SK-N-SH (cell line): Measurements from ENCODE around the gene GMPPA. TPM values are rescaled to one million over a fixed set of nuclear protein-coding genes. Genes with fewer than 3 reads are reported as not detected.

ENCODE experiments used
- CTCF ChIA-PET: fragments of 300-600, 350-600 bp; formaldehyde crosslinking; extraction: SDS; loops from one replicate; lab custom pipeline; 2021; lab: Yijun Ruan, JAX
- POLR2A ChIA-PET: fragments of 350-600 bp; sonication (Branson Sonifier 250); formaldehyde crosslinking; extraction: SDS; loops from one replicate; lab custom pipeline; 2020; ENCODE audit warnings: antibody characterized with exemption, inconsistent platforms; lab: Yijun Ruan, JAX
- DNase-seq: peaks from one replicate; pipeline ENCODE4 v3.0.0; 2012
- H2AFZ ChIP-seq: fragments of 200-600 bp; sonication (generic); 2 replicates; pipeline ENCODE4 v1.8.1; 2016; ENCODE audit warnings: antibody characterized with exemption, mild to moderate bottlenecking, low read depth
- H3F3A ChIP-seq: fragments of 200-600 bp; sonication (generic); replicated peaks from 2 replicates; pipeline ENCODE3; 2016; ENCODE audit warnings: antibody characterized with exemption, mild to moderate bottlenecking; ENCODE audit not compliant: insufficient read depth
- H3K27ac ChIP-seq, 2 experiments: fragments of 200-500 bp in 1 of 2; fragments of 200-600 bp in 1 of 2; sonication (Bioruptor generic) in 1 of 2; sonication (generic), shearing (Covaris generic) in 1 of 2; 2 replicates each; pipeline versions ENCODE4 v1.5.1 to v1.6.1; 2014 to 2016; ENCODE audit warnings: low read depth in 2 of 2, inconsistent platforms in 1 of 2, low read length in 1 of 2, mild to moderate bottlenecking in 1 of 2, mixed read lengths in 1 of 2
- H3K27me3 ChIP-seq: fragments of 200-600 bp; sonication (generic), shearing (Covaris generic); 2 replicates; pipeline ENCODE4 v1.6.1; 2016; ENCODE audit warnings: mixed run types; ENCODE audit not compliant: insufficient read depth
- H3K36me3 ChIP-seq, 2 experiments: fragments of 200-500 bp in 1 of 2; fragments of 200-600 bp in 1 of 2; sonication (Bioruptor generic) in 1 of 2; sonication (generic) in 1 of 2; replicated peaks in 1 of 2; 2 replicates each; pipeline versions ENCODE3 to v1.5.1; 2014 to 2016; ENCODE audit warnings: low read length in 1 of 2, mild to moderate bottlenecking in 1 of 2; ENCODE audit not compliant: insufficient read depth in 2 of 2, control insufficient read depth in 1 of 2
- H3K4me1 ChIP-seq, 2 experiments: fragments of 200-500 bp in 1 of 2; fragments of 200-600 bp in 1 of 2; sonication (Bioruptor generic) in 1 of 2; sonication (generic), shearing (Covaris generic) in 1 of 2; 2 replicates each; pipeline versions ENCODE4 v1.5.1 to v1.6.1; 2014 to 2016; ENCODE audit warnings: low read depth in 1 of 2, low read length in 1 of 2, mixed run types in 1 of 2; ENCODE audit not compliant: insufficient read depth in 2 of 2, control insufficient read depth in 1 of 2
- H3K4me2 ChIP-seq: fragments of 200-600 bp; sonication (generic), shearing (Covaris generic); 2 replicates; pipeline ENCODE4 v1.6.1; 2017; ENCODE audit warnings: mixed run types
- H3K4me3 ChIP-seq, 2 experiments: fragments of 200-500 bp in 1 of 2; fragments of 200-600 bp in 1 of 2; sonication (Bioruptor generic) in 1 of 2; sonication (generic), shearing (Covaris generic) in 1 of 2; 2 replicates each; pipeline versions ENCODE4 v1.5.1 to v1.8.1; 2014 to 2016; ENCODE audit warnings: low read depth in 2 of 2, inconsistent platforms in 1 of 2, low read length in 1 of 2, mild to moderate bottlenecking in 1 of 2, mixed read lengths in 1 of 2, moderate library complexity in 1 of 2
- H3K79me2 ChIP-seq: fragments of 200-600 bp; sonication (generic); 2 replicates; pipeline ENCODE4 v1.8.1; 2017; ENCODE audit warnings: mild to moderate bottlenecking; ENCODE audit not compliant: insufficient read depth
- H3K9ac ChIP-seq: fragments of 200-600 bp; sonication (generic); 2 replicates; pipeline ENCODE4 v1.6.1; 2017; ENCODE audit warnings: mixed run types
- H3K9me2 ChIP-seq: fragments of 200-600 bp; sonication (generic); 2 replicates; pipeline ENCODE4 v1.6.1; 2017; ENCODE audit warnings: mixed run types
- H3K9me3 ChIP-seq: fragments of 200-600 bp; sonication (generic); 2 replicates; pipeline ENCODE4 v1.6.1; 2017; ENCODE audit warnings: mixed run types, mild to moderate bottlenecking, moderate library complexity
- H4K20me1 ChIP-seq: fragments of 200-600 bp; sonication (generic); 2 replicates; pipeline ENCODE4 v1.6.1; 2017; ENCODE audit warnings: mild to moderate bottlenecking, mixed run types; ENCODE audit not compliant: insufficient read depth
- CHD2 ChIP-seq: fragments of 150-350 bp; IDR thresholded peaks from 2 replicates; pipeline ENCODE4 v1.6.1; 2018; ENCODE audit warnings: low read length; ENCODE audit not compliant: partially characterized antibody
- ELF1 ChIP-seq: IDR thresholded peaks from 2 replicates; pipeline ENCODE4 v1.4.0; 2012
- EP300 ChIP-seq, 2 experiments: IDR thresholded peaks; 2 replicates each; pipeline versions ENCODE4 v1.4.0 to v1.6.1; 2012; ENCODE audit warnings: borderline replicate concordance in 1 of 2, low read depth in 1 of 2, low read length in 1 of 2
- EZH2phosphoT487 ChIP-seq: fragments of 200-600 bp; sonication (generic); IDR thresholded peaks from 2 replicates; pipeline ENCODE4 v1.6.1; 2017; ENCODE audit warnings: low read depth, mixed run types, mild to moderate bottlenecking, antibody characterized with exemption, moderate library complexity, borderline replicate concordance
- FOSL2 ChIP-seq: IDR thresholded peaks from 2 replicates; pipeline ENCODE4 v1.4.0; 2012; ENCODE audit warnings: low read depth, mild to moderate bottlenecking, moderate library complexity, borderline replicate concordance
- FOXM1 ChIP-seq: IDR thresholded peaks from 2 replicates; pipeline ENCODE4 v1.4.0; 2012; ENCODE audit warnings: low read depth, mild to moderate bottlenecking
- GATA2 ChIP-seq: sonication (generic); formaldehyde crosslinking; IDR thresholded peaks from 2 replicates; pipeline ENCODE4 v1.5.0; 2020; ENCODE audit warnings: mild to moderate bottlenecking, missing genetic modification reagents
- IRF3 ChIP-seq: fragments of 150-350 bp; IDR thresholded peaks from 2 replicates; pipeline ENCODE4 v1.6.1; 2016; ENCODE audit warnings: mild to moderate bottlenecking, low read depth, low read length
- MEF2A ChIP-seq: IDR thresholded peaks from 2 replicates; pipeline ENCODE4 v1.4.0; 2012; ENCODE audit warnings: low read depth, borderline replicate concordance
- MXI1 ChIP-seq: IDR thresholded peaks from 2 replicates; pipeline ENCODE4 v1.6.1; 2012; ENCODE audit warnings: mild to moderate bottlenecking, low read depth, low read length, improper control_type of control experiment
- PBX3 ChIP-seq: IDR thresholded peaks from 2 replicates; pipeline ENCODE4; 2012
- RCOR1 ChIP-seq: fragments of 150-350 bp; IDR thresholded peaks from 2 replicates; pipeline ENCODE4 v1.6.1; 2017; ENCODE audit warnings: antibody characterized with exemption, low read length
- REST ChIP-seq: IDR thresholded peaks from 2 replicates; pipeline ENCODE4 v1.6.1; 2012; ENCODE audit warnings: mild to moderate bottlenecking, low read depth, low read length, moderate library complexity
- RXRA ChIP-seq: IDR thresholded peaks from 2 replicates; pipeline ENCODE4 v1.4.0; 2012; ENCODE audit warnings: low read depth, mild to moderate bottlenecking, borderline replicate concordance
- SIN3A ChIP-seq: IDR thresholded peaks from 2 replicates; pipeline ENCODE4 v1.6.1; 2012; ENCODE audit warnings: low read depth, mild to moderate bottlenecking, low read length, moderate library complexity, borderline replicate concordance
- TAF1 ChIP-seq: IDR thresholded peaks from 2 replicates; pipeline ENCODE4 v1.6.1; 2012; ENCODE audit warnings: low read depth, mild to moderate bottlenecking, low read length, moderate library complexity, borderline replicate concordance
- TEAD4 ChIP-seq: IDR thresholded peaks from 2 replicates; pipeline ENCODE4 v1.4.0; 2012; ENCODE audit warnings: mild to moderate bottlenecking, borderline replicate concordance; ENCODE audit not compliant: insufficient read depth
- USF1 ChIP-seq: IDR thresholded peaks from 2 replicates; pipeline ENCODE4 v1.4.0; 2012; ENCODE audit warnings: low read depth, borderline replicate concordance
- WGBS: methylation state at CpG from one replicate; pipeline ENCODE4 v1.1.6; 2017; ENCODE audit warnings: low lambda C conversion rate; 5-methylcytosine and 5-hydroxymethylcytosine counted together
- polyA plus RNA-seq, 3 experiments: library from polyadenylated mRNA; depleted of rRNA; stranded (reverse); fragments of >200 nt; gene quantifications; 2 replicates each; pipeline ENCODE4 v1.2.3, GENCODE V29; 2012
- TF ChIP-seq, protein P1 (sequence below): IDR thresholded peaks from 2 replicates; pipeline ENCODE4 v1.4.0; 2012; ENCODE audit warnings: low read depth
- TF ChIP-seq, protein P2 (sequence below): fragments of 150-350 bp; IDR thresholded peaks from 2 replicates; pipeline ENCODE4 v1.6.1; 2017; ENCODE audit warnings: antibody characterized with exemption, low read length, low read depth, borderline replicate concordance

GMPPA gene
- polyA plus RNA-seq, 1 of the 3 experiments (the other 2 are of a cell fraction) = 61.3 TPM

DNA sequence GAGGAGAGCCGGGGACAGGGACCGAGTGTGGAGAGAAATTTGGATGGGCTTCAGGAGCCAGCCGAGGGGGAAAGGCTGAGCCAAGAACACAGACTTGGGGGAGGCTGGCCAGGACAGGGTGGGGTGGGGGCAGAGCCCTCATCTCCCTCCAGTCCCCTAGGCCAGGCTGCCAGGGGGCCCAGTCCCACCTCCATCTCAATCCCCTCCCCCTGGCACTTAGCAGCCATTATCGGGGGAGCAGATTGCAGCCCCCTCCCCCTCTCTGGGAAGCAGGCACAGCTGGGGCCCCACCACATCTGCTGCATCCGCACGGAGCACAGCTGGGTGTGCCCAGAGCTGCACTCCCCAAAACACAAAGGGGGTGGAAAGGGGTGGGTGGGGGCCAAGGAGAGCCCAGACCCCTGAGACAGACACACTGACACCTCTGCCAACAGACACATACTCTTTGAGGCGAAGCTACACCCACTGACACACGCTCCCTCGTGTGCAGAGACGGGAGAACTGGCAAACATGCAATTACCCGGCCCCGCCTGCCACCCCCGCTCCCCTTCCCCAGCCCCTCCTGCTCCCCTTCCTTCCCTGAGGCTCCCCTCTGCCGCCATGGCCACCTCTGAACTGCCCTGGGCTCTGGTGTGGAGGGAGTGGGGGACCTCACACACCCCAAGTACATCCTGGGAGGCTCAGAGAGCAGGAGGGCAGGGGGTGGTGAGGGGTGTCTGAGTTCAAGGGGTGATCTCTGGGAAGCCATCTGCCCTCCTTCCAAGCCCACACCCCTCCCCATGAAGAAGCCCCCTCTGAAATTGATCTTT lies 10.5 kb downstream of the GMPPA start:
- H3K79me2 ChIP-seq = no peaks in the 10 kb centered on the region
- CTCF ChIA-PET = interaction anchor here (0.9 to 62.1 kb wide), 13 partner anchors 6 to 507 kb away, joined by 3 to 2824 read pairs (median 5); partner anchors contain the start of genes ASIC4, CHPF, GMPPA and TMEM198

More for the DNA sequence above, 10.5 kb downstream of the GMPPA start:
- H3K9me2 ChIP-seq = no peaks in the 10 kb centered on the region
- no peak overlapping the region for H2AFZ ChIP-seq
- H4K20me1 ChIP-seq = no peaks in the 10 kb centered on the region
- 10% methylated on average over 5 of the region's 14 CpGs for WGBS
- H3F3A ChIP-seq = no peaks in the 10 kb centered on the region
- peak overlapping the region in 1 of 2 experiments; percentile 96; a peak in 2 of 4 replicates for H3K27ac ChIP-seq
- H3K9ac ChIP-seq = no peak overlapping the region
- H3K27me3 ChIP-seq = peaks cover 13% of the 10 kb centered on the region
- H3K4me1 ChIP-seq = peaks cover 3 to 99% of the 10 kb centered on the region in 2 experiments; a peak in 2 of 4 replicates
- H3K9me3 ChIP-seq = no peaks in the 10 kb centered on the region
- DNase-seq = peak; percentile 60
- POLR2A ChIA-PET = interaction anchor here (1.0 to 13.5 kb wide), 12 partner anchors 9 to 105 kb away, joined by 3 to 210 read pairs (median 4); partner anchors contain the start of genes GMPPA and OBSL1
- TF ChIP-seq RCOR1 (no peak), REST (no peak), IRF3 (no peak), MEF2A (no peak), FOSL2 (no peak), USF1 (no peak), CHD2 (peak; percentile 77), TEAD4 (no peak), EP300 (IDR thresholded peaks at IDR 0.05; ENCODE audit: borderline replicate concordance in 1 of 2, low read depth in 1 of 2, low read length in 1 of 2) (peak in 1 of 2 experiments; percentile 49; a peak in 2 of 4 replicates), GATA2 (CRISPR knock-in tag) (peak; percentile 24; the same call in 1 of the 2 replicates), TAF1 (no peak), FOXM1 (no peak), SIN3A (no peak), EZH2phosphoT487 (no peak), ELF1 (no peak), RXRA (no peak), PBX3 (no peak), MXI1 (no peak; the same call in 1 of the 2 replicates)
- TF ChIP-seq, protein P1, sequence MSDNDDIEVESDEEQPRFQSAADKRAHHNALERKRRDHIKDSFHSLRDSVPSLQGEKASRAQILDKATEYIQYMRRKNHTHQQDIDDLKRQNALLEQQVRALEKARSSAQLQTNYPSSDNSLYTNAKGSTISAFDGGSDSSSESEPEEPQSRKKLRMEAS = no peak
- TF ChIP-seq, protein P2, sequence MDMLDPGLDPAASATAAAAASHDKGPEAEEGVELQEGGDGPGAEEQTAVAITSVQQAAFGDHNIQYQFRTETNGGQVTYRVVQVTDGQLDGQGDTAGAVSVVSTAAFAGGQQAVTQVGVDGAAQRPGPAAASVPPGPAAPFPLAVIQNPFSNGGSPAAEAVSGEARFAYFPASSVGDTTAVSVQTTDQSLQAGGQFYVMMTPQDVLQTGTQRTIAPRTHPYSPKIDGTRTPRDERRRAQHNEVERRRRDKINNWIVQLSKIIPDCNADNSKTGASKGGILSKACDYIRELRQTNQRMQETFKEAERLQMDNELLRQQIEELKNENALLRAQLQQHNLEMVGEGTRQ = no peak
- peaks cover 0 to 16% of the 10 kb centered on the region in 2 experiments for H3K36me3 ChIP-seq
- H3K4me2 ChIP-seq = peak overlapping the region; percentile 70; the same call in 1 of the 2 replicates
- peak overlapping the region in 1 of 2 experiments; percentile 46; a peak in 2 of 4 replicates for H3K4me3 ChIP-seq
